HCT116 (cell line): ENCODE results near the gene ACSL4. TPM values are rescaled to one million over a fixed set of nuclear protein-coding genes. Genes with fewer than 3 reads are reported as not detected.

Source experiments
- ATAC-seq: fragments of 200-7000 bp; cut with Tn5 transposase; 2 replicates; pipeline ENCODE4 v1.9.1; 2020; ENCODE audit warnings: mild to moderate bottlenecking, moderate library complexity
- BruUV-seq: library from RNA; stranded (reverse); fragments of 400-500 nt; replicated peaks from 2 replicates; lab custom pipeline; 2021; lab: Mats Ljungman, UMichigan
- CTCF ChIA-PET: fragments of 300-600 bp; sonication (Branson Sonifier 250); formaldehyde crosslinking; loops from one replicate; lab custom pipeline; 2021; ENCODE audit warnings: antibody characterized with exemption; lab: Charles Lee
- POLR2A ChIA-PET: fragments of 300-600, 350-600 bp; sonication (Branson Sonifier 250); formaldehyde crosslinking; loops from one replicate; lab custom pipeline; 2021; ENCODE audit warnings: antibody characterized with exemption; lab: Charles Lee
- RAD21 ChIA-PET, 2 experiments: fragments of 300-600 bp; sonication (Branson Sonifier 250); formaldehyde crosslinking; loops; one replicate each; lab custom pipeline; 2023; ENCODE audit warnings: low total read pairs in 2 of 2; ENCODE audit not compliant: uncharacterized antibody in 2 of 2, unreplicated experiment in 2 of 2, low non-redundant PET in 1 of 2; lab: Charles Lee
- DNase-seq: peaks from one replicate; pipeline ENCODE4 v3.0.0-alpha.2; 2010; ENCODE audit warnings: low read depth, low spot score
- H2AFZ ChIP-seq: fragments of 200-600 bp; shearing (Covaris generic), sonication (generic); 2 replicates; pipeline ENCODE4 v1.6.1; 2017; ENCODE audit warnings: low read depth, mixed run types, mixed read lengths, antibody characterized with exemption, low read length; ENCODE audit not compliant: poor library complexity, severe bottlenecking
- H3K27ac ChIP-seq: 2 replicates; pipeline ENCODE4 v1.5.1; 2012; ENCODE audit warnings: low read depth, low read length
- H3K27me3 ChIP-seq: fragments of 200-600 bp; sonication (generic); 2 replicates; pipeline ENCODE4 v1.6.1; 2016; ENCODE audit warnings: mixed run types, low read length, mixed read lengths; ENCODE audit not compliant: insufficient read depth
- H3K36me3 ChIP-seq, 2 experiments: fragments of 200-500 bp in 1 of 2; fragments of 200-600 bp in 1 of 2; sonication (Bioruptor generic) in 1 of 2; sonication (generic) in 1 of 2; 2 replicates each; pipeline versions ENCODE4 v1.5.1 to v1.6.1; 2014 to 2016; ENCODE audit warnings: low read length in 2 of 2, inconsistent platforms in 1 of 2, mixed read lengths in 1 of 2, mixed run types in 1 of 2; ENCODE audit not compliant: insufficient read depth in 2 of 2, control insufficient read depth in 1 of 2
- H3K4me1 ChIP-seq, 2 experiments: fragments of 200-600 bp in 1 of 2; sonication (generic) in 1 of 2; 2 replicates each; pipeline versions ENCODE4 v1.5.1 to v1.6.1; 2012 to 2017; ENCODE audit warnings: low read length in 2 of 2, inconsistent platforms in 1 of 2, mild to moderate bottlenecking in 1 of 2, mixed read lengths in 1 of 2, mixed run types in 1 of 2, moderate library complexity in 1 of 2; ENCODE audit not compliant: insufficient read depth in 2 of 2, control insufficient read depth in 1 of 2
- H3K4me2 ChIP-seq: fragments of 200-600 bp; sonication (generic); 2 replicates; pipeline ENCODE4 v1.6.1; 2017; ENCODE audit warnings: mixed run types, low read length, mixed read lengths
- H3K4me3 ChIP-seq, 2 experiments: fragments of 200-600 bp in 1 of 2; sonication (generic) in 1 of 2; replicated peaks in 1 of 2; 2 replicates each; pipeline ENCODE4 v1.5.1; 2011 to 2016; ENCODE audit warnings: low read length in 2 of 2, control low read depth in 1 of 2, low read depth in 1 of 2, mild to moderate bottlenecking in 1 of 2, mixed read lengths in 1 of 2, mixed run types in 1 of 2
- H3K79me2 ChIP-seq: fragments of 200-600 bp; sonication (generic); 2 replicates; pipeline ENCODE4 v1.6.1; 2017; ENCODE audit warnings: mild to moderate bottlenecking, mixed run types, low read length, moderate library complexity, mixed read lengths; ENCODE audit not compliant: insufficient read depth
- H3K9ac ChIP-seq: fragments of 200-600 bp; sonication (generic); 2 replicates; pipeline ENCODE4 v1.6.1; 2016; ENCODE audit warnings: low read length, mixed read lengths
- H3K9me2 ChIP-seq: fragments of 200-600 bp; sonication (generic), shearing (Covaris generic); 2 replicates; pipeline ENCODE4 v1.6.1; 2017; ENCODE audit warnings: mixed run types, mild to moderate bottlenecking, moderate library complexity; ENCODE audit not compliant: insufficient read depth
- H3K9me3 ChIP-seq, 2 experiments: fragments of 200-500 bp in 1 of 2; fragments of 200-600 bp in 1 of 2; sonication (Bioruptor generic) in 1 of 2; sonication (generic) in 1 of 2; 2 replicates each; pipeline ENCODE4 v1.6.1; 2014 to 2017; ENCODE audit warnings: low read length in 2 of 2, mixed read lengths in 2 of 2, inconsistent platforms in 1 of 2, low read depth in 1 of 2, mild to moderate bottlenecking in 1 of 2, mixed run types in 1 of 2, moderate library complexity in 1 of 2; ENCODE audit not compliant: control insufficient read depth in 1 of 2, insufficient read depth in 1 of 2
- H4K20me1 ChIP-seq: fragments of 200-600 bp; sonication (generic), shearing (Covaris generic); 2 replicates; pipeline ENCODE4 v1.6.1; 2017; ENCODE audit warnings: mixed run types, mild to moderate bottlenecking, moderate library complexity; ENCODE audit not compliant: insufficient read depth
- FOSL1 ChIP-seq: IDR thresholded peaks from 2 replicates; pipeline ENCODE4 v1.6.1; 2012; ENCODE audit warnings: low read depth
- JUND ChIP-seq: IDR thresholded peaks from 2 replicates; pipeline ENCODE4 v1.6.1; 2012
- RAD21 ChIP-seq: IDR thresholded peaks from 2 replicates; pipeline ENCODE4 v1.6.1; 2012; ENCODE audit warnings: low read depth, mild to moderate bottlenecking
- SIN3A ChIP-seq: IDR thresholded peaks from 2 replicates; pipeline ENCODE4 v1.6.1; 2012; ENCODE audit warnings: low read depth
- SRF ChIP-seq: IDR thresholded peaks from 2 replicates; pipeline ENCODE4 v1.6.1; 2012; ENCODE audit warnings: low read depth
- intact Hi-C: fragments of 100-400 bp; cut with micrococcal nuclease; formaldehyde crosslinking; loops from 2 replicates; pipeline ENCODE4 v1.10.0; 2022
- total RNA-seq: library from RNA; stranded (reverse); gene quantifications from one replicate; pipeline ENCODE4 v1.2.1, GENCODE V29; 2021; ENCODE audit not compliant: unreplicated experiment

The ACSL4 gene
- total RNA-seq, 1 experiment from 2014 or later = 50.5 TPM

DNA sequence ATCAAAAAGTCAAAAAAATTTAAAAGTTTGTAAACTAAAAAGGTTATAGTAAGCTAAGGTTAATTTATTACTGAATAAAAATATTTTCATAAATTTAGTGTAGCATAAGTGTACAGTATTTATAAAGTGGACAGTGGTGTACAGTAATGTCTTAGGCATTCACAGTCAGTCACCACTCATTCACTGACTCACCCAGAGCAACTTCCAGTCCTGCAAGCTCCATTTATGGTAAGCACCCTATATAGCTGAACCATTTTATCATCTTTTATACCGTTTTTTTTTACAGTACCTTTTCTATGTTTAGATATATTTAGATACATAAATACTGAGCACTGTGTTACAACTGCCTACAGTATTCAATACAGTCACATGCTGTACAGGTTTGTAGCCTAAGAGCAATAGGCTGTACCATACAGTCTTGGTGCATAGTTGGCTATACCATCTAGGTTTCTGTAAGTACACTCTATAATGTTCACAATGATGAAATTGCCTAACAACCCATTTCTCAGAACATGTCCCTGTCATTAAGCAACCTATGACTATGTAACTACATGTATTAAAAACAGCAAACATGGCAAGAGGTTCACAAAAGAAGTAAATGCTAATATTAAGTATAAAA, 18.6 kb downstream of the ACSL4 start:
- Histone ChIP-seq H3K4me3 (no peak overlapping the region), H2AFZ (no peak overlapping the region), H3K4me2 (peak overlapping the region; percentile 50), H3K9ac (no peak overlapping the region), H3K4me1 (peaks cover 15 to 31% of the 10 kb centered on the region in 2 experiments), H3K27ac (no peak overlapping the region), H3K9me3 (no peaks in the 10 kb centered on the region), H3K36me3 (no peaks in the 10 kb centered on the region), H3K9me2 (no peaks in the 10 kb centered on the region), H3K27me3 (no peaks in the 10 kb centered on the region), H4K20me1 (no peaks in the 10 kb centered on the region), H3K79me2 (peaks cover 36% of the 10 kb centered on the region)
- POLR2A ChIA-PET = no interaction called here
- RAD21 ChIA-PET = no interaction called here
- peak; percentile 78 for TF ChIP-seq FOSL1
- TF ChIP-seq SRF = peak; percentile 86
- TF ChIP-seq SIN3A = no peak
- peak; percentile 54 for TF ChIP-seq JUND
- ATAC-seq = peak; percentile 80
- no TSS peak for BruUV-seq
- DNase-seq = peak; percentile 15
- intact Hi-C loops = no loop called here
- CTCF ChIA-PET = interaction anchor here (0.9 to 3.7 kb wide), 4 partner anchors 113 to 176 kb away, joined by 3 to 60 read pairs (median 6); no protein-coding TSS in a partner anchor

DNA sequence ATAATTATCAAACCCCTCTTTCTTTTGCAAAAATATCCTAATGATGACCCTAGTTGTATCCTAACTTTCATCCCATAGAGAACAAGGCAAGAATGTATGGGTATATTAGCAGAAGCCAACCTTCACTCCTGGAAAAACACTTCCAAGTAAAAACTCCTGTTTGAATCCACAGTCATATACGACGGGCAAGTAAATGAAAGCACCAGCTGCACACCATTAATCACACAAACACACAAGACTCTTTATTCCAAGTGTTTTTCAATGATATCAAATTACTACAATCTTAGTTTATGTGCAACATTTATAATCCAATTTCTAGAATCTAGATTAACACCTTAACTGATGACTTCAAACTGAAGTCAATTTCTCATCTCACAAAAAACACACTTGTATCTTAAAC, 22.9 kb downstream of the ACSL4 start:
- Histone ChIP-seq H3K79me2 (peaks cover 46% of the 10 kb centered on the region), H3K27ac (no peak overlapping the region), H3K9me3 (no peaks in the 10 kb centered on the region), H3K36me3 (no peaks in the 10 kb centered on the region), H3K9ac (no peak overlapping the region), H2AFZ (no peak overlapping the region), H3K4me1 (peaks cover 21 to 44% of the 10 kb centered on the region in 2 experiments), H3K4me3 (no peak overlapping the region), H3K27me3 (no peaks in the 10 kb centered on the region), H3K4me2 (0 out of 2 replicates have a peak overlapping the region, but pooled peaks have one; percentile 15), H4K20me1 (no peaks in the 10 kb centered on the region), H3K9me2 (no peaks in the 10 kb centered on the region)
- POLR2A ChIA-PET = no interaction called here
- no peak for TF ChIP-seq RAD21
- ATAC-seq = no peak
- RAD21 ChIA-PET = no interaction called here
- BruUV-seq = no TSS peak
- CTCF ChIA-PET = interaction anchor here (1.4 to 2.5 kb wide), 2 partner anchors 147 to 181 kb away, joined by 5 to 8 read pairs; no protein-coding TSS in a partner anchor
- intact Hi-C loops = no loop called here
- no peak for DNase-seq
